Measurements from ENCODE around the gene HYCC1.

DNA sequence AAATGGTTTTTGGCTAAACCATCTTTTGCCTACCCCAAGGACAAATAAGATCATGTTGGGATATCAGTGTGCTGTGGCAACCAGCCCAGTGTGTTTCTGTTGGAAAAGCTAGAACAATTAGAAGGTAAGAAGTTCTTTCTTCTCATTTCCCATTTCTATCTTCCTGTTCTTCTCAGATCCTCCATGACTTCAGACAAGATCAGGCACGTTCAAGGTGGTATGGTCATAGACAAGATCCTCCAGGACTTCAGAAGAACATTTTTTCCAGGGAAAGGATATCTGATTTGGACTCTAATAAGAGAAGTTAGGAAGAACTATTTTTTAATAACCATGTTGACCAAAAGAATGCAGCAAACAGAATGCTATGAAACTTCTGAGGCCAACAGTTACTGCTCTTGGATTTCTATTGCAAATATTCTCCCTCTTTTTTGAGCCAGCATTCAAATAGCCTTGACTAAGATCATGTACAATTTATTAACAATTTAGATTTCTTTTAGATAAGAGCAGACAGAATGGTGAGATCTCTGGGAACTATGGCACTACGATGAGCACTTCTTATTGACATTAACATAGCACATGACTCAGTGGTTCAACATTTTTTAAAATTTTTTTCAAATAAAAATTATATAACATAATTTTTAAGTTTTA is 15.9 kb downstream of the HYCC1 start:
- TF ChIP-seq CTCF (IDR thresholded peaks at IDR 0.05 in 2 of 3, conservative IDR thresholded peaks at IDR 0.05 in 1 of 3; ENCODE audit: insufficient read depth in 2 of 3, low read depth in 1 of 3, low read length in 3 of 3) (no peak), ZFX (CRISPR knock-in tag; IDR thresholded peaks at IDR 0.05) (no peak), KAT8 (IDR thresholded peaks at IDR 0.05; ENCODE audit: low read depth) (no peak), RBFOX2 (IDR thresholded peaks at IDR 0.05; ENCODE audit: low read depth, low read length) (no peak), RAD21 (CRISPR knock-in tag; conservative IDR thresholded peaks at IDR 0.05 in 1 of 2, IDR thresholded peaks at IDR 0.05 in 1 of 2) (no peak), EZH2 (IDR thresholded peaks at IDR 0.05; ENCODE audit: borderline replicate concordance, low read depth, low read length) (no peak), HNRNPK (IDR thresholded peaks at IDR 0.05; ENCODE audit: low read depth, low read length, poor library complexity, severe bottlenecking) (no peak), KAT2B (IDR thresholded peaks at IDR 0.05; ENCODE audit: low read depth, low read length) (no peak), HOMEZ (CRISPR knock-in tag; IDR thresholded peaks at IDR 0.05) (no peak), SUPT5H (IDR thresholded peaks at IDR 0.05) (no peak), ZNF395 (CRISPR knock-in tag; IDR thresholded peaks at IDR 0.05) (no peak), NFE2L1 (tag; IDR thresholded peaks at IDR 0.05; ENCODE audit: borderline replicate concordance, low read depth) (no peak)
- TF ChIP-seq, protein P1, sequence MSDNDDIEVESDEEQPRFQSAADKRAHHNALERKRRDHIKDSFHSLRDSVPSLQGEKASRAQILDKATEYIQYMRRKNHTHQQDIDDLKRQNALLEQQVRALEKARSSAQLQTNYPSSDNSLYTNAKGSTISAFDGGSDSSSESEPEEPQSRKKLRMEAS (CRISPR knock-in tag; IDR thresholded peaks at IDR 0.05): no peak
- TF ChIP-seq, protein P2, sequence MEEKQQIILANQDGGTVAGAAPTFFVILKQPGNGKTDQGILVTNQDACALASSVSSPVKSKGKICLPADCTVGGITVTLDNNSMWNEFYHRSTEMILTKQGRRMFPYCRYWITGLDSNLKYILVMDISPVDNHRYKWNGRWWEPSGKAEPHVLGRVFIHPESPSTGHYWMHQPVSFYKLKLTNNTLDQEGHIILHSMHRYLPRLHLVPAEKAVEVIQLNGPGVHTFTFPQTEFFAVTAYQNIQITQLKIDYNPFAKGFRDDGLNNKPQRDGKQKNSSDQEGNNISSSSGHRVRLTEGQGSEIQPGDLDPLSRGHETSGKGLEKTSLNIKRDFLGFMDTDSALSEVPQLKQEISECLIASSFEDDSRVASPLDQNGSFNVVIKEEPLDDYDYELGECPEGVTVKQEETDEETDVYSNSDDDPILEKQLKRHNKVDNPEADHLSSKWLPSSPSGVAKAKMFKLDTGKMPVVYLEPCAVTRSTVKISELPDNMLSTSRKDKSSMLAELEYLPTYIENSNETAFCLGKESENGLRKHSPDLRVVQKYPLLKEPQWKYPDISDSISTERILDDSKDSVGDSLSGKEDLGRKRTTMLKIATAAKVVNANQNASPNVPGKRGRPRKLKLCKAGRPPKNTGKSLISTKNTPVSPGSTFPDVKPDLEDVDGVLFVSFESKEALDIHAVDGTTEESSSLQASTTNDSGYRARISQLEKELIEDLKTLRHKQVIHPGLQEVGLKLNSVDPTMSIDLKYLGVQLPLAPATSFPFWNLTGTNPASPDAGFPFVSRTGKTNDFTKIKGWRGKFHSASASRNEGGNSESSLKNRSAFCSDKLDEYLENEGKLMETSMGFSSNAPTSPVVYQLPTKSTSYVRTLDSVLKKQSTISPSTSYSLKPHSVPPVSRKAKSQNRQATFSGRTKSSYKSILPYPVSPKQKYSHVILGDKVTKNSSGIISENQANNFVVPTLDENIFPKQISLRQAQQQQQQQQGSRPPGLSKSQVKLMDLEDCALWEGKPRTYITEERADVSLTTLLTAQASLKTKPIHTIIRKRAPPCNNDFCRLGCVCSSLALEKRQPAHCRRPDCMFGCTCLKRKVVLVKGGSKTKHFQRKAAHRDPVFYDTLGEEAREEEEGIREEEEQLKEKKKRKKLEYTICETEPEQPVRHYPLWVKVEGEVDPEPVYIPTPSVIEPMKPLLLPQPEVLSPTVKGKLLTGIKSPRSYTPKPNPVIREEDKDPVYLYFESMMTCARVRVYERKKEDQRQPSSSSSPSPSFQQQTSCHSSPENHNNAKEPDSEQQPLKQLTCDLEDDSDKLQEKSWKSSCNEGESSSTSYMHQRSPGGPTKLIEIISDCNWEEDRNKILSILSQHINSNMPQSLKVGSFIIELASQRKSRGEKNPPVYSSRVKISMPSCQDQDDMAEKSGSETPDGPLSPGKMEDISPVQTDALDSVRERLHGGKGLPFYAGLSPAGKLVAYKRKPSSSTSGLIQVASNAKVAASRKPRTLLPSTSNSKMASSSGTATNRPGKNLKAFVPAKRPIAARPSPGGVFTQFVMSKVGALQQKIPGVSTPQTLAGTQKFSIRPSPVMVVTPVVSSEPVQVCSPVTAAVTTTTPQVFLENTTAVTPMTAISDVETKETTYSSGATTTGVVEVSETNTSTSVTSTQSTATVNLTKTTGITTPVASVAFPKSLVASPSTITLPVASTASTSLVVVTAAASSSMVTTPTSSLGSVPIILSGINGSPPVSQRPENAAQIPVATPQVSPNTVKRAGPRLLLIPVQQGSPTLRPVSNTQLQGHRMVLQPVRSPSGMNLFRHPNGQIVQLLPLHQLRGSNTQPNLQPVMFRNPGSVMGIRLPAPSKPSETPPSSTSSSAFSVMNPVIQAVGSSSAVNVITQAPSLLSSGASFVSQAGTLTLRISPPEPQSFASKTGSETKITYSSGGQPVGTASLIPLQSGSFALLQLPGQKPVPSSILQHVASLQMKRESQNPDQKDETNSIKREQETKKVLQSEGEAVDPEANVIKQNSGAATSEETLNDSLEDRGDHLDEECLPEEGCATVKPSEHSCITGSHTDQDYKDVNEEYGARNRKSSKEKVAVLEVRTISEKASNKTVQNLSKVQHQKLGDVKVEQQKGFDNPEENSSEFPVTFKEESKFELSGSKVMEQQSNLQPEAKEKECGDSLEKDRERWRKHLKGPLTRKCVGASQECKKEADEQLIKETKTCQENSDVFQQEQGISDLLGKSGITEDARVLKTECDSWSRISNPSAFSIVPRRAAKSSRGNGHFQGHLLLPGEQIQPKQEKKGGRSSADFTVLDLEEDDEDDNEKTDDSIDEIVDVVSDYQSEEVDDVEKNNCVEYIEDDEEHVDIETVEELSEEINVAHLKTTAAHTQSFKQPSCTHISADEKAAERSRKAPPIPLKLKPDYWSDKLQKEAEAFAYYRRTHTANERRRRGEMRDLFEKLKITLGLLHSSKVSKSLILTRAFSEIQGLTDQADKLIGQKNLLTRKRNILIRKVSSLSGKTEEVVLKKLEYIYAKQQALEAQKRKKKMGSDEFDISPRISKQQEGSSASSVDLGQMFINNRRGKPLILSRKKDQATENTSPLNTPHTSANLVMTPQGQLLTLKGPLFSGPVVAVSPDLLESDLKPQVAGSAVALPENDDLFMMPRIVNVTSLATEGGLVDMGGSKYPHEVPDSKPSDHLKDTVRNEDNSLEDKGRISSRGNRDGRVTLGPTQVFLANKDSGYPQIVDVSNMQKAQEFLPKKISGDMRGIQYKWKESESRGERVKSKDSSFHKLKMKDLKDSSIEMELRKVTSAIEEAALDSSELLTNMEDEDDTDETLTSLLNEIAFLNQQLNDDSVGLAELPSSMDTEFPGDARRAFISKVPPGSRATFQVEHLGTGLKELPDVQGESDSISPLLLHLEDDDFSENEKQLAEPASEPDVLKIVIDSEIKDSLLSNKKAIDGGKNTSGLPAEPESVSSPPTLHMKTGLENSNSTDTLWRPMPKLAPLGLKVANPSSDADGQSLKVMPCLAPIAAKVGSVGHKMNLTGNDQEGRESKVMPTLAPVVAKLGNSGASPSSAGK (IDR thresholded peaks at IDR 0.05): no peak

Measured in K562 (cell line).